Metanephros (tissue), 2 donors: ENCODE results near the gene KRTAP27-1. TPM values are rescaled to one million over a fixed set of nuclear protein-coding genes. Genes with fewer than 3 reads are reported as not detected.

ENCODE experiments used
- small RNA-seq: library from RNA; depleted of rRNA; stranded (forward); fragments of <200 nt; gene quantifications from one replicate; pipeline ENCODE3, GENCODE V24; 2014; ENCODE audit warnings: low replicate concordance
- total RNA-seq: library from RNA; depleted of rRNA; stranded (reverse); fragments of >200 nt; gene quantifications from one replicate; pipeline ENCODE4 v1.2.3, GENCODE V29; 2014

Gene KRTAP27-1
- not detected for total RNA-seq

GRCh38 chr21:30337276-30337744, at the start of gene KRTAP27-1:
Gene KRTAP27-1, minus strand, starts transcription at chr21:30337694. Its CDS starts 26 bp downstream, at chr21:30337668.

GRCh38 chr21:30372139-30372770, 34.8 kb upstream of the KRTAP27-1 start, which contains the start of gene KRTAP13-2:
Gene KRTAP13-2, minus strand, starts transcription at chr21:30372271. Its CDS starts 58 bp downstream, at chr21:30372213.

DNA sequence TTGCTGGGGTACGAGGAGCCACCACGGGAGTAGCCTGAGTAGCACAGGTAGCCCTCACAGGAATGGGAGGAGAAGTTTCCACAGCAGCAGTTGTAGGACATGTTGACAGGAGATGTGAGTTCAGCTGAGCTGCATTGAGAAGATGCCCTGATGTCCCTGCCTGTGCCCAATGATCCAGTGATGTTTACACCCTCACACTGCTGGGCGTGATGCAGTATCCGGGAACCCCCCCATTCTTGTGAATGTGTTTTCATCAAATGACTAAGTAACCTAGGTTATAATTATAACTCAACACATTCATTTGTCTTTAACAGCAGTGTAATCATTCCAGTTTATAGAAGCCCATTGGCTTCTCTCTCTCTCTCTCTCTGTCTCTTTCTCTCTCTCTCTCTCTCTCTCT, 11.0 kb upstream of the KRTAP27-1 start, which contains the start of gene KRTAP23-1:
Gene KRTAP23-1 (minus strand): TSS at position 101 of the 400 bp plus-strand sequence. CDS start 0 bp downstream, at position 101.

GRCh38 chr21:30320215-30320614, 17.3 kb downstream of the KRTAP27-1 start, which contains the start of gene KRTAP26-1:
Gene KRTAP26-1, minus strand, starts transcription at chr21:30320315. Its CDS starts 280 bp downstream, at chr21:30320035.

GRCh38 chr21:30289215-30289614, 48.3 kb downstream of the KRTAP27-1 start, which contains the start of gene KRTAP25-1:
Gene KRTAP25-1, minus strand, starts transcription at chr21:30289514. Its CDS starts 24 bp downstream, at chr21:30289490.

Small RNAs within 50 kb of the gene (small RNA-seq; reads per million reads assigned to genes)
- gene KRTAP23-1 (not detected), gene MIR4327 (not detected)

Other genes with a start within 250 kb of the KRTAP27-1 start
- gene CLDN17, start 170.9 kb downstream of the KRTAP27-1 start, total RNA-seq, result not detected
- 60.0 TPM for gene CLDN8, start 121.6 kb downstream of the KRTAP27-1 start, total RNA-seq
- not detected for gene KRTAP24-1, start 54.7 kb downstream of the KRTAP27-1 start, total RNA-seq
- not detected for gene KRTAP25-1, start 48.2 kb downstream of the KRTAP27-1 start, total RNA-seq
- not detected for gene KRTAP26-1, start 17.4 kb downstream of the KRTAP27-1 start, total RNA-seq
- gene KRTAP23-1, start 10.9 kb upstream of the KRTAP27-1 start, total RNA-seq, result not detected
- not detected for gene KRTAP13-2, start 34.6 kb upstream of the KRTAP27-1 start, total RNA-seq
- not detected for gene KRTAP13-1, start 58.3 kb upstream of the KRTAP27-1 start, total RNA-seq
- gene KRTAP13-3, start 88.2 kb upstream of the KRTAP27-1 start, total RNA-seq, result not detected
- gene KRTAP13-4, start 92.5 kb upstream of the KRTAP27-1 start, total RNA-seq, result not detected
- gene KRTAP15-1, start 102.6 kb upstream of the KRTAP27-1 start, total RNA-seq, result not detected
- not detected for gene KRTAP19-1, start 142.7 kb upstream of the KRTAP27-1 start, total RNA-seq
- gene KRTAP19-2, start 149.7 kb upstream of the KRTAP27-1 start, total RNA-seq, result not detected
- not detected for gene KRTAP19-3, start 154.3 kb upstream of the KRTAP27-1 start, total RNA-seq
- not detected for gene KRTAP19-4, start 159.5 kb upstream of the KRTAP27-1 start, total RNA-seq
- gene KRTAP19-5, start 164.4 kb upstream of the KRTAP27-1 start, total RNA-seq, result not detected
- not detected for gene KRTAP19-6, start 204.2 kb upstream of the KRTAP27-1 start, total RNA-seq
- gene KRTAP19-7, start 223.6 kb upstream of the KRTAP27-1 start, total RNA-seq, result not detected